ENCODE data around the gene LRRC36.
A peak's percentile ranks its signal among the peaks of the same experiment; 100 is the strongest.
"Not testable (repeated sequence)": the region's sequence is repeated elsewhere in the genome, so short reads cannot be mapped to it uniquely, and the experiment has no call there.

Gene LRRC36

GRCh38 chr16:67342616-67343015 is 16.0 kb downstream of the LRRC36 start:
- H3K4me3 ChIP-seq (ENCODE audit: low read depth, low read length), result no peak overlapping the region
- no peak for DNase-seq (ENCODE audit: low read depth)
- TF ChIP-seq, protein P1, sequence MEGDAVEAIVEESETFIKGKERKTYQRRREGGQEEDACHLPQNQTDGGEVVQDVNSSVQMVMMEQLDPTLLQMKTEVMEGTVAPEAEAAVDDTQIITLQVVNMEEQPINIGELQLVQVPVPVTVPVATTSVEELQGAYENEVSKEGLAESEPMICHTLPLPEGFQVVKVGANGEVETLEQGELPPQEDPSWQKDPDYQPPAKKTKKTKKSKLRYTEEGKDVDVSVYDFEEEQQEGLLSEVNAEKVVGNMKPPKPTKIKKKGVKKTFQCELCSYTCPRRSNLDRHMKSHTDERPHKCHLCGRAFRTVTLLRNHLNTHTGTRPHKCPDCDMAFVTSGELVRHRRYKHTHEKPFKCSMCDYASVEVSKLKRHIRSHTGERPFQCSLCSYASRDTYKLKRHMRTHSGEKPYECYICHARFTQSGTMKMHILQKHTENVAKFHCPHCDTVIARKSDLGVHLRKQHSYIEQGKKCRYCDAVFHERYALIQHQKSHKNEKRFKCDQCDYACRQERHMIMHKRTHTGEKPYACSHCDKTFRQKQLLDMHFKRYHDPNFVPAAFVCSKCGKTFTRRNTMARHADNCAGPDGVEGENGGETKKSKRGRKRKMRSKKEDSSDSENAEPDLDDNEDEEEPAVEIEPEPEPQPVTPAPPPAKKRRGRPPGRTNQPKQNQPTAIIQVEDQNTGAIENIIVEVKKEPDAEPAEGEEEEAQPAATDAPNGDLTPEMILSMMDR (IDR thresholded peaks at IDR 0.05; ENCODE audit: low read depth, low read length, missing control alignments), result no peak

DNA sequence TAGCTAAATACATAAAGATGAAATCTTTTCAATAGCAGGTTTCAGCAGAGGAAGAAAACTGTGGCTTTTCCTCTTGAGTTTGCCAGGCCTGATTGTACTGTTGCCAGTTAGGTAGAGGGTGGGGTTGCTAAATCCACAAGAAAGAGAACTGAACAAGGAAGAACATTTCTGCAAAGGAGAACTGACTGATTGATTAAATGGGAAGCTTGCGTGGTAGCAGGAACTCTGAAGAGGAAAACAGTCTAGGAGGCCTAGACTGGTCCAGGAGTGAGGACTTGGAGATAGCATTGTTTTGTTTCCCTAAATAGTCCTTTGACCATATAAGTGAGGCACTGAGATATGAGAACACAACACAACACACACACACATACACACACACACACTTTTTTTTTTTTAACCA is 18.8 kb downstream of the LRRC36 start:
- DNase-seq (ENCODE audit: low read depth), result no peak
- H3K4me3 ChIP-seq (ENCODE audit: low read depth, low read length), result no peak overlapping the region
- TF ChIP-seq, protein P1 (IDR thresholded peaks at IDR 0.05; ENCODE audit: low read depth, low read length, missing control alignments), result no peak

- H3K4me3 ChIP-seq (ENCODE audit: low read depth, low read length), result no peak overlapping the region
- DNase-seq (ENCODE audit: low read depth), result no peak
- TF ChIP-seq, protein P1 (IDR thresholded peaks at IDR 0.05; ENCODE audit: low read depth, low read length, missing control alignments), result no peak
Observed at GRCh38 chr16:67346341-67346740, 19.7 kb downstream of the LRRC36 start.

- no peak overlapping the region for H3K4me3 ChIP-seq (ENCODE audit: low read depth, low read length)
- TF ChIP-seq, protein P1 (IDR thresholded peaks at IDR 0.05; ENCODE audit: low read depth, low read length, missing control alignments), result peak; percentile 40
- DNase-seq (ENCODE audit: low read depth), result no peak
Observed at GRCh38 chr16:67349172-67349571, 22.6 kb downstream of the LRRC36 start.

- H3K4me3 ChIP-seq (ENCODE audit: low read depth, low read length), result no peak overlapping the region
- no peak for DNase-seq (ENCODE audit: low read depth)
- TF ChIP-seq, protein P1 (IDR thresholded peaks at IDR 0.05; ENCODE audit: low read depth, low read length, missing control alignments), result no peak
Observed at GRCh38 chr16:67350324-67350723, 23.7 kb downstream of the LRRC36 start.

DNA sequence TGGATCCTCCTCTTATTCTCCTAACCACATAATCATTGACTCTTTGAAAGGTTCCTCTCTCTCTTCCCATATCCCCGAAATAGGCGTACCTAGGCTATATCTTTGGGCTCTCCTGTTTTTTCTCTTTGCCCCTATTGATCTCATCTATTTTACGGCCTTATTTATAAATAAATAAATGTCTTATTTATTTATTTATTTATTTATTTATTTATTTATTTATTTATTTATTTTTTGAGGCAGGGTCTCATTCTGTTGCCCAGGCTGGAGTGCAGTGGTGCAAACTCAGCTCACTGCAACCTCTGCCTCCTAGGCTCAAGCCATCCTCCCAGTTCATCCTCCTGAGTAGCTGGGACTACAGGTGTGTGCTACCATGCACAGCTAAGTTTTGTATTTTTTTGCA is 25.8 kb downstream of the LRRC36 start:
- DNase-seq (ENCODE audit: low read depth), result not testable (repeated sequence)

DNA sequence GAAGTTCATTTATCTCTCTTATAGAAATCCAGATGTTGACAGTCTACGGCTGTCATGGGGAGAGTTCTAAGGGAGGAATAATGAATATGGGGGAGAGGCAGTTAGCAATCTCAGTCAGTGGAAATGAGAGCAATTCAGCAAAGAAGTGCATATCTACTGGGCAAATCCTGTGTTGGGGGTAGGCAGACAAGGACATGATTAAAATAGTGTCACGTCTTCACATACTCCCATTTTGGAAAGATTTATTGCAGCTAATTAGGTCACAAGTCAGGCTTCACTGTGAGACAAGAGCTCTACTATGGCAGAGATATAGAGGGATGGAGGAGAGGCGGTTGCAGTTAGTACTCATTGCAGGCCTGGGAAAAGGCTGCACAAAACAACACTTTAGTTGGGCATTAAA is 29.8 kb downstream of the LRRC36 start:
- TF ChIP-seq, protein P1 (IDR thresholded peaks at IDR 0.05; ENCODE audit: low read depth, low read length, missing control alignments), result no peak
- no peak overlapping the region for H3K4me3 ChIP-seq (ENCODE audit: low read depth, low read length)
- no peak for DNase-seq (ENCODE audit: low read depth)

More for the DNA sequence above, 25.8 kb downstream of the LRRC36 start:
- not testable (repeated sequence) for H3K4me3 ChIP-seq (ENCODE audit: low read depth, low read length)

GRCh38 chr16:67357561-67357960 is 30.9 kb downstream of the LRRC36 start:
- no peak overlapping the region for H3K4me3 ChIP-seq (ENCODE audit: low read depth, low read length)
- no peak for DNase-seq (ENCODE audit: low read depth)
- TF ChIP-seq, protein P1 (IDR thresholded peaks at IDR 0.05; ENCODE audit: low read depth, low read length, missing control alignments), result no peak

DNA sequence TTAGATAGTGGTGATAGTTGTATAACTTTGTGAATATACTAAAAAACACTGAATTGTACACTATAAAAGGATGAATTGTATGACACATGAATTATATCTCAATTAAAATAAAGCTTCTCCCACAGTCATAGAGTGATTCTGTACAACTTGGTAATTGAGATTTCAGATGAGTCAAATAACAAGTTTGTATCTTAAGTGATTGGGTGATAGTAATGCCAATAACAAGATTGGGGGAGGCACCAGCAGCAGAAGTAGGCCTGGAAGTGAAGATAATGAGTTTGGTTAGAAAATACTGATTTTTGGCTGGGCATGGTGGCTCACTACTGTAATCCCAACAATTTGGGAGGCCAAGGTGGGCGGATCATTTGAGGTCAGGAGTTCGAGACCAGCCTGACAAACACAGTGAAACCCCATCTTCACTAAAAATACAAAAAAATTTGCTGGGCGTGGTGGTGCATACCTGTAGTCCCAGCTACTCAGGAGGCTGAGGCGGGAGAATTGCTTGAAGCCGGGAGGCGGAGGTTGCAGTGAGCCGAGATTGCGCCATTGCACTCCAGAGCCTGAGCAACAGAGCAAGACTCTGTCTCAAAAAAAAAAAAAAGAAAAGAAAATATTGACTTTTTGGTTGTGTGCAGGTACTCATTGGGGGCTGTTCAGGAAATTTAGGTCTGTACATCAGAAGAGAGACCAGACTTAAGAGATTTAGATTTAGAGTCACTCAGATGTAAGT is 33.1 kb downstream of the LRRC36 start:
- H3K4me3 ChIP-seq (ENCODE audit: low read depth, low read length); DNase-seq (ENCODE audit: low read depth): not testable (repeated sequence)
